Smooth muscle cell (in vitro differentiated cells): Measurements from ENCODE around the gene NDRG2. TPM values are rescaled to one million over a fixed set of nuclear protein-coding genes. Genes with fewer than 3 reads are reported as not detected.

Experiments used
- DNase-seq: peaks from one replicate; lab custom pipeline; 2025; ENCODE audit not compliant: unreplicated experiment; lab: John Stamatoyannopoulos, UW
- H2AFZ ChIP-seq: fragments of 200-600 bp; sonication (generic); 2 replicates; pipeline ENCODE4 v1.6.0; 2016; ENCODE audit warnings: antibody characterized with exemption, low read depth, mild to moderate bottlenecking
- H3F3A ChIP-seq: fragments of 200-600 bp; sonication (generic); 2 replicates; pipeline ENCODE4 v1.6.0; 2017; ENCODE audit warnings: antibody characterized with exemption, low read depth
- H3K27ac ChIP-seq: fragments of 200-600 bp; sonication (generic); 2 replicates; pipeline ENCODE4 v1.5.1; 2016; ENCODE audit warnings: low read depth, mild to moderate bottlenecking
- H3K27me3 ChIP-seq: fragments of 200-600 bp; sonication (generic); 2 replicates; pipeline ENCODE4 v1.6.1; 2016; ENCODE audit warnings: low read depth, mild to moderate bottlenecking
- H3K36me3 ChIP-seq: fragments of 200-600 bp; sonication (generic); 2 replicates; pipeline ENCODE4 v1.5.1; 2016; ENCODE audit warnings: low read depth
- H3K4me1 ChIP-seq: fragments of 200-600 bp; sonication (generic); 2 replicates; pipeline ENCODE4 v1.5.1; 2016; ENCODE audit warnings: low read depth
- H3K4me2 ChIP-seq: fragments of 200-600 bp; sonication (generic); 2 replicates; pipeline ENCODE4 v1.6.0; 2016; ENCODE audit warnings: mild to moderate bottlenecking
- H3K4me3 ChIP-seq: fragments of 200-600 bp; sonication (generic); 2 replicates; pipeline ENCODE4 v1.5.1; 2016; ENCODE audit warnings: mild to moderate bottlenecking
- H3K79me2 ChIP-seq: fragments of 200-600 bp; sonication (generic); 2 replicates; pipeline ENCODE4 v1.6.0; 2016; ENCODE audit warnings: low read depth, mild to moderate bottlenecking
- H3K9ac ChIP-seq: fragments of 200-600 bp; sonication (generic); 2 replicates; pipeline ENCODE4 v1.6.0; 2016; ENCODE audit warnings: low read depth
- H3K9me3 ChIP-seq: fragments of 200-600 bp; sonication (generic); replicated peaks from 2 replicates; pipeline ENCODE4 v1.5.1; 2016; ENCODE audit warnings: low read depth
- H4K20me1 ChIP-seq: fragments of 200-600 bp; sonication (generic); 2 replicates; pipeline ENCODE4 v1.6.0; 2016; ENCODE audit warnings: low read depth
- WGBS: methylation state at CpG from one replicate; pipeline ENCODE4 v1.1.7; 2016; ENCODE audit warnings: low lambda C conversion rate; 5-methylcytosine and 5-hydroxymethylcytosine counted together
- microRNA-seq: library from miRNA; unstranded; fragments of <30 nt; microRNA quantifications from one replicate; pipeline ENCODE4, GENCODE V29; 2016; ENCODE audit warnings: borderline number of aligned reads
- polyA plus RNA-seq: library from polyadenylated mRNA; unstranded; fragments of >200 nt; fragmentation: Nextera tagmentation; extraction: Ambion mirVana; gene quantifications from 2 replicates; pipeline ENCODE4 v1.2.1, GENCODE V29; 2016
- total RNA-seq: library from RNA; depleted of rRNA; stranded (reverse); fragments of >200 nt; gene quantifications from 2 replicates; pipeline ENCODE4 v1.2.3, GENCODE V29; 2014
- TF ChIP-seq, protein P1 (sequence below): fragments of 200-600 bp; sonication (generic); IDR thresholded peaks from 2 replicates; pipeline ENCODE4 v1.5.1; 2017; ENCODE audit warnings: borderline replicate concordance, mild to moderate bottlenecking, antibody characterized with exemption; ENCODE audit not compliant: insufficient read depth, poor library complexity, severe bottlenecking

The NDRG2 gene
- total and polyA plus RNA-seq, 2 experiments from 2014 or later = 31.1 to 48.4 TPM

GRCh38 chr14:20970983-20971704, 53.7 kb downstream of the NDRG2 start:
- H3K27me3 ChIP-seq = no peaks in the 10 kb centered on the region
- peak overlapping the region; percentile 31 for H3K9ac ChIP-seq
- 2% methylated on average over 46 of the region's 47 CpGs for WGBS
- H3K4me2 ChIP-seq = peak overlapping the region; percentile 91
- no peaks in the 10 kb centered on the region for H4K20me1 ChIP-seq
- H3K79me2 ChIP-seq = no peaks in the 10 kb centered on the region
- peaks cover 3% of the 10 kb centered on the region for H3K4me1 ChIP-seq
- peak overlapping the region; percentile 62 for H3K27ac ChIP-seq
- peak overlapping the region; percentile 93 for H2AFZ ChIP-seq
- peaks cover 6% of the 10 kb centered on the region for H3F3A ChIP-seq
- peak overlapping the region; percentile 63 for H3K4me3 ChIP-seq
- DNase-seq = peak; percentile 71
- H3K9me3 ChIP-seq = no peaks in the 10 kb centered on the region
- no peaks in the 10 kb centered on the region for H3K36me3 ChIP-seq
- TF ChIP-seq, protein P1, sequence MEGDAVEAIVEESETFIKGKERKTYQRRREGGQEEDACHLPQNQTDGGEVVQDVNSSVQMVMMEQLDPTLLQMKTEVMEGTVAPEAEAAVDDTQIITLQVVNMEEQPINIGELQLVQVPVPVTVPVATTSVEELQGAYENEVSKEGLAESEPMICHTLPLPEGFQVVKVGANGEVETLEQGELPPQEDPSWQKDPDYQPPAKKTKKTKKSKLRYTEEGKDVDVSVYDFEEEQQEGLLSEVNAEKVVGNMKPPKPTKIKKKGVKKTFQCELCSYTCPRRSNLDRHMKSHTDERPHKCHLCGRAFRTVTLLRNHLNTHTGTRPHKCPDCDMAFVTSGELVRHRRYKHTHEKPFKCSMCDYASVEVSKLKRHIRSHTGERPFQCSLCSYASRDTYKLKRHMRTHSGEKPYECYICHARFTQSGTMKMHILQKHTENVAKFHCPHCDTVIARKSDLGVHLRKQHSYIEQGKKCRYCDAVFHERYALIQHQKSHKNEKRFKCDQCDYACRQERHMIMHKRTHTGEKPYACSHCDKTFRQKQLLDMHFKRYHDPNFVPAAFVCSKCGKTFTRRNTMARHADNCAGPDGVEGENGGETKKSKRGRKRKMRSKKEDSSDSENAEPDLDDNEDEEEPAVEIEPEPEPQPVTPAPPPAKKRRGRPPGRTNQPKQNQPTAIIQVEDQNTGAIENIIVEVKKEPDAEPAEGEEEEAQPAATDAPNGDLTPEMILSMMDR = peak; percentile 88

GRCh38 chr14:20970647-20970982, 54.2 kb downstream of the NDRG2 start:
- Histone ChIP-seq H3K9me3 (no peaks in the 10 kb centered on the region), H3K4me3 (peak overlapping the region; percentile 63), H2AFZ (peak overlapping the region; percentile 93), H3K9ac (no peak overlapping the region), H3K4me2 (peak overlapping the region; percentile 91), H4K20me1 (no peaks in the 10 kb centered on the region), H3F3A (peaks cover 6% of the 10 kb centered on the region), H3K27me3 (no peaks in the 10 kb centered on the region), H3K27ac (no peak overlapping the region), H3K36me3 (no peaks in the 10 kb centered on the region), H3K79me2 (no peaks in the 10 kb centered on the region), H3K4me1 (peaks cover 3% of the 10 kb centered on the region)
- TF ChIP-seq, protein P1 = no peak
- 39% methylated on average over 10 of the region's 10 CpGs for WGBS
- DNase-seq = no peak

DNA sequence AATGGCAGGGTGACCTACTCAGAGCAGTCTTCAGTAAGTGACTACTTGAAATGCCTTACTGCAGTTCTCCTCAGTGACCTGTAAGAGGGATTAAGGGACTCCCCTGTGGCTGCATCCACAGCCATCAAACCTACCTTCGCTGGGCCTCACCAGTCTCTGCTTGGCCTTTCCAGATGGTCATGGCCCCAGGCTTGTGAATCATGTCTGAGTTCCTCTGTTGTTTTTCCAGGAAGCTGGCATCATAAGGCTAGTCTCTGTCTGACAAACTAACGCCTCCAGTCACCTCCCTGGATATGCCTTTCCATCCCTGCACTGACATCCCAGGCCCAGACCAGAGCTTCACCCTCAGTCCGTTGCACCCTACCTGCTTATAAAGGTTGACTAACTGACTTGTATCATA, 55.5 kb downstream of the NDRG2 start:
- no peak for DNase-seq
- Histone ChIP-seq H3K27me3 (no peaks in the 10 kb centered on the region), H4K20me1 (no peaks in the 10 kb centered on the region), H3K79me2 (no peaks in the 10 kb centered on the region), H2AFZ (no peak overlapping the region), H3K36me3 (no peaks in the 10 kb centered on the region), H3F3A (peaks cover 6% of the 10 kb centered on the region), H3K9me3 (no peaks in the 10 kb centered on the region), H3K4me2 (no peak overlapping the region), H3K4me1 (peaks cover 3% of the 10 kb centered on the region), H3K4me3 (no peak overlapping the region), H3K27ac (no peak overlapping the region), H3K9ac (no peak overlapping the region)
- 90% methylated on average over 3 of the region's 3 CpGs for WGBS
- TF ChIP-seq, protein P1 = no peak

Small RNA genes lying within 50 kb of the gene (microRNA-seq; reads per million reads assigned to microRNA genes)
- not detected for gene MIR6717

Other genes starting within 250 kb of the NDRG2 start
- 3.3 TPM in 1 of 2 replicates, not detected in the other for gene RNASE6, start 243.8 kb downstream of the NDRG2 start, total RNA-seq
- gene RNASE6, start 243.8 kb downstream of the NDRG2 start, polyA plus RNA-seq = 0.22 TPM in 1 of 2 replicates, not detected in the other
- 4.0 and 13.5 TPM in 2 replicates for gene RNASE1, start 222.2 kb downstream of the NDRG2 start, total RNA-seq
- 6.9 and 8.5 TPM in 2 replicates for gene RNASE1, start 222.2 kb downstream of the NDRG2 start, polyA plus RNA-seq
- gene RNASE3, start 133.7 kb downstream of the NDRG2 start, total RNA-seq = not detected in 2 replicates
- gene RNASE3, start 133.7 kb downstream of the NDRG2 start, polyA plus RNA-seq = 0.26 TPM in 1 of 2 replicates, not detected in the other
- gene RNASE2, start 69.6 kb downstream of the NDRG2 start, total RNA-seq = not detected in 2 replicates
- not detected in 2 replicates for gene RNASE2, start 69.6 kb downstream of the NDRG2 start, polyA plus RNA-seq
- gene METTL17, start 35.1 kb downstream of the NDRG2 start, total RNA-seq = 70.0 and 96.3 TPM in 2 replicates
- 46.5 and 55.3 TPM in 2 replicates for gene METTL17, start 35.1 kb downstream of the NDRG2 start, polyA plus RNA-seq
- 9.1 and 10.1 TPM in 2 replicates for gene SLC39A2, start 25.8 kb downstream of the NDRG2 start, total RNA-seq
- gene SLC39A2, start 25.8 kb downstream of the NDRG2 start, polyA plus RNA-seq = 14.3 and 18.7 TPM in 2 replicates
- 1.2 TPM in 1 of 2 replicates, not detected in the other for gene TPPP2, start 5.2 kb upstream of the NDRG2 start, total RNA-seq
- 0.65 and 0.70 TPM in 2 replicates for gene TPPP2, start 5.2 kb upstream of the NDRG2 start, polyA plus RNA-seq
- gene RNASE13, start 9.7 kb upstream of the NDRG2 start, total RNA-seq = not detected in 2 replicates
- gene RNASE13, start 9.7 kb upstream of the NDRG2 start, polyA plus RNA-seq = 0.25 TPM in 1 of 2 replicates, not detected in the other
- 1.4 and 4.1 TPM in 2 replicates for gene RNASE7, start 17.3 kb upstream of the NDRG2 start, total RNA-seq
- gene RNASE7, start 17.3 kb upstream of the NDRG2 start, polyA plus RNA-seq = 0.66 and 0.93 TPM in 2 replicates
- not detected in 2 replicates for gene RNASE8, start 32.8 kb upstream of the NDRG2 start, total RNA-seq
- not detected in 2 replicates for gene RNASE8, start 32.8 kb upstream of the NDRG2 start, polyA plus RNA-seq
- gene ARHGEF40, start 45.2 kb upstream of the NDRG2 start, total RNA-seq = 53.1 and 74.4 TPM in 2 replicates
- gene ARHGEF40, start 45.2 kb upstream of the NDRG2 start, polyA plus RNA-seq = 67.8 and 73.5 TPM in 2 replicates
- 10.0 and 15.2 TPM in 2 replicates for gene ZNF219, start 73.6 kb upstream of the NDRG2 start, total RNA-seq
- gene ZNF219, start 73.6 kb upstream of the NDRG2 start, polyA plus RNA-seq = 8.8 and 12.6 TPM in 2 replicates
- 1.0 TPM in 1 of 2 replicates, not detected in the other for gene TMEM253, start 76.0 kb upstream of the NDRG2 start, total RNA-seq
- gene TMEM253, start 76.0 kb upstream of the NDRG2 start, polyA plus RNA-seq = 0.41 TPM in 1 of 2 replicates, not detected in the other
- gene OR5AU1, start 131.0 kb upstream of the NDRG2 start, total RNA-seq = not detected in 2 replicates
- not detected in 2 replicates for gene OR5AU1, start 131.0 kb upstream of the NDRG2 start, polyA plus RNA-seq
- 514 and 606 TPM in 2 replicates for gene HNRNPC, start 244.4 kb upstream of the NDRG2 start, total RNA-seq
- 408 TPM in 2 replicates for gene HNRNPC, start 244.4 kb upstream of the NDRG2 start, polyA plus RNA-seq